ENCODE results near the gene PIK3CG. TPM values are rescaled to one million over a fixed set of nuclear protein-coding genes. Genes with fewer than 3 reads are reported as not detected.

Gene PIK3CG
- total RNA-seq, 1 experiment from 2014 or later = 0.13 TPM

- no TSS peak for BruUV-seq (replicated peaks)
- POLR2A ChIA-PET = no interaction called here
- ATAC-seq = no peak
Measured at GRCh38 chr7:106868364-106868763, 3.3 kb downstream of the PIK3CG start.

GRCh38 chr7:106869954-106870353 lies 4.9 kb downstream of the PIK3CG start:
- BruUV-seq (replicated peaks) = no TSS peak
- Histone ChIP-seq H3K9me3 (ENCODE audit: control insufficient read depth, insufficient read depth, low read depth, low read length) (no peaks in the 10 kb centered on the region), H3K27ac (ENCODE audit: low read length) (no peak overlapping the region), H3K36me3 (ENCODE audit: control insufficient read depth, insufficient read depth, low read length) (no peaks in the 10 kb centered on the region), H3K27me3 (ENCODE audit: control insufficient read depth, insufficient read depth, low read length) (peaks cover 7% of the 10 kb centered on the region), H3K4me3 (ENCODE audit: low read depth in 2 of 2, low read length in 2 of 2) (no peak overlapping the region), H3K4me1 (ENCODE audit: control insufficient read depth, insufficient read depth, low read length) (no peaks in the 10 kb centered on the region)
- DNase-seq (ENCODE audit: low read depth, low spot score) = no peak
- CTCF ChIA-PET = no interaction called here
- intact Hi-C loops (cut with micrococcal nuclease; ENCODE audit: unreplicated experiment) = no loop called here
- TF ChIP-seq POLR2AphosphoS5 (IDR thresholded peaks at IDR 0.05; ENCODE audit: low read depth, low read length) (no peak), REST (IDR thresholded peaks at IDR 0.05; ENCODE audit: insufficient read depth in 1 of 2, low read depth in 2 of 2, low read length in 1 of 2) (no peak), TCF7L2 (IDR thresholded peaks at IDR 0.05; ENCODE audit: low read depth, low read length) (no peak), SIN3A (IDR thresholded peaks at IDR 0.05; ENCODE audit: borderline replicate concordance, insufficient read depth, low read depth, low read length) (no peak)
- POLR2A ChIA-PET = no interaction called here
- ATAC-seq = no peak
- in situ Hi-C loops (cut with HindIII; ENCODE audit: low pct_unique_long_range_greater_than_20kb, low sequenced_read_pairs) = no loop called here

More at GRCh38 chr7:106868364-106868763, 3.3 kb downstream of the PIK3CG start:
- Histone ChIP-seq H3K36me3 (ENCODE audit: control insufficient read depth, insufficient read depth, low read length) (no peaks in the 10 kb centered on the region), H3K4me1 (ENCODE audit: control insufficient read depth, insufficient read depth, low read length) (no peaks in the 10 kb centered on the region), H3K9me3 (ENCODE audit: control insufficient read depth, insufficient read depth, low read depth, low read length) (no peaks in the 10 kb centered on the region), H3K27me3 (ENCODE audit: control insufficient read depth, insufficient read depth, low read length) (peaks cover 8% of the 10 kb centered on the region), H3K27ac (ENCODE audit: low read length) (no peak overlapping the region), H3K4me3 (ENCODE audit: low read depth in 2 of 2, low read length in 2 of 2) (no peak overlapping the region)
- in situ Hi-C loops (cut with HindIII; ENCODE audit: low pct_unique_long_range_greater_than_20kb, low sequenced_read_pairs) (no loop called here), intact Hi-C loops (cut with micrococcal nuclease; ENCODE audit: unreplicated experiment) (no loop called here)
- DNase-seq (ENCODE audit: low read depth, low spot score) = no peak
- CTCF ChIA-PET = no interaction called here
- TF ChIP-seq POLR2AphosphoS5 (IDR thresholded peaks at IDR 0.05; ENCODE audit: low read depth, low read length) (no peak), SIN3A (IDR thresholded peaks at IDR 0.05; ENCODE audit: borderline replicate concordance, insufficient read depth, low read depth, low read length) (no peak), REST (IDR thresholded peaks at IDR 0.05; ENCODE audit: insufficient read depth in 1 of 2, low read depth in 2 of 2, low read length in 1 of 2) (no peak), TCF7L2 (IDR thresholded peaks at IDR 0.05; ENCODE audit: low read depth, low read length) (no peak), CTCF (IDR thresholded peaks at IDR 0.05) (no peak)
